NCI-H69 (cell line): ENCODE data around the gene ZNF385C.

ENCODE experiments used
- DNase-seq: peaks from one replicate; lab custom pipeline; 2025; lab: John Stamatoyannopoulos, UW

ZNF385C gene

GRCh38 chr17:42125565-42125964, 27.3 kb upstream of the ZNF385C start:
- no peak for DNase-seq

- DNase-seq = no peak
Measured at GRCh38 chr17:42124256-42124655, 26.0 kb upstream of the ZNF385C start.

- peak; percentile 97 for DNase-seq
Measured at GRCh38 chr17:42122371-42123303, 24.4 kb upstream of the ZNF385C start, which contains the start of gene HSPB9. Gene HSPB9, plus strand, starts transcription at chr17:42122804. Its CDS starts 47 bp downstream, at chr17:42122851.

GRCh38 chr17:42120770-42121769, 22.8 kb upstream of the ZNF385C start, which contains the start of gene KAT2A:
Gene KAT2A, minus strand, starts transcription at chr17:42121367. Its CDS starts 63 bp downstream, at chr17:42121304.
- DNase-seq = peak; percentile 93

- DNase-seq = no peak
Measured at GRCh38 chr17:42120161-42120769, 22.0 kb upstream of the ZNF385C start.

- no peak for DNase-seq
Measured at GRCh38 chr17:42119301-42119700, 21.0 kb upstream of the ZNF385C start.

GRCh38 chr17:42118545-42118944, 20.3 kb upstream of the ZNF385C start:
- DNase-seq = peak; percentile 58

GRCh38 chr17:42118126-42118510, 19.8 kb upstream of the ZNF385C start:
- DNase-seq = no peak

- DNase-seq = no peak
Measured at GRCh38 chr17:42117397-42118125, 19.3 kb upstream of the ZNF385C start.

GRCh38 chr17:42116705-42117396, 18.6 kb upstream of the ZNF385C start:
- DNase-seq = peak; percentile 84

GRCh38 chr17:42114118-42114517, 15.8 kb upstream of the ZNF385C start:
- no peak for DNase-seq

- no peak for DNase-seq
Measured at GRCh38 chr17:42113293-42114069, 15.2 kb upstream of the ZNF385C start.

GRCh38 chr17:42112552-42113176, 14.4 kb upstream of the ZNF385C start, which contains the start of gene DHX58:
Gene DHX58, minus strand, starts transcription at chr17:42112714. Its CDS starts 822 bp downstream, at chr17:42111892.
- no peak for DNase-seq

GRCh38 chr17:42111871-42112551, 13.7 kb upstream of the ZNF385C start:
- no peak for DNase-seq

GRCh38 chr17:42111265-42111636, 13.0 kb upstream of the ZNF385C start:
- DNase-seq = no peak

GRCh38 chr17:42110301-42111264, 12.3 kb upstream of the ZNF385C start:
- DNase-seq = no peak

- no peak for DNase-seq
Measured at GRCh38 chr17:42109086-42109485, 10.8 kb upstream of the ZNF385C start.
